Subcutaneous adipose tissue (tissue), 4 donors: ENCODE results near the gene KCNIP4. TPM values are rescaled to one million over a fixed set of nuclear protein-coding genes. Genes with fewer than 3 reads are reported as not detected.

ENCODE experiments used
- total RNA-seq, 4 donors: library from RNA; depleted of rRNA; stranded (reverse); fragments of >200 nt; gene quantifications; one replicate each; pipeline ENCODE4 v1.1.0, GENCODE V29; 2016
- TF ChIP-seq, protein P1 (sequence below): fragments of 450-650 bp; IDR thresholded peaks from one replicate; pipeline ENCODE4 v1.5.1; 2016; ENCODE audit warnings: low read depth, mild to moderate bottlenecking, control low read depth, antibody characterized with exemption, moderate library complexity

The KCNIP4 gene
- total RNA-seq, 4 donors from 2014 or later = 0.34 TPM; not detected in 3

- TF ChIP-seq, protein P1, sequence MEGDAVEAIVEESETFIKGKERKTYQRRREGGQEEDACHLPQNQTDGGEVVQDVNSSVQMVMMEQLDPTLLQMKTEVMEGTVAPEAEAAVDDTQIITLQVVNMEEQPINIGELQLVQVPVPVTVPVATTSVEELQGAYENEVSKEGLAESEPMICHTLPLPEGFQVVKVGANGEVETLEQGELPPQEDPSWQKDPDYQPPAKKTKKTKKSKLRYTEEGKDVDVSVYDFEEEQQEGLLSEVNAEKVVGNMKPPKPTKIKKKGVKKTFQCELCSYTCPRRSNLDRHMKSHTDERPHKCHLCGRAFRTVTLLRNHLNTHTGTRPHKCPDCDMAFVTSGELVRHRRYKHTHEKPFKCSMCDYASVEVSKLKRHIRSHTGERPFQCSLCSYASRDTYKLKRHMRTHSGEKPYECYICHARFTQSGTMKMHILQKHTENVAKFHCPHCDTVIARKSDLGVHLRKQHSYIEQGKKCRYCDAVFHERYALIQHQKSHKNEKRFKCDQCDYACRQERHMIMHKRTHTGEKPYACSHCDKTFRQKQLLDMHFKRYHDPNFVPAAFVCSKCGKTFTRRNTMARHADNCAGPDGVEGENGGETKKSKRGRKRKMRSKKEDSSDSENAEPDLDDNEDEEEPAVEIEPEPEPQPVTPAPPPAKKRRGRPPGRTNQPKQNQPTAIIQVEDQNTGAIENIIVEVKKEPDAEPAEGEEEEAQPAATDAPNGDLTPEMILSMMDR = no peak
These were observed 30.6 kb upstream of the KCNIP4 start for GRCh38 chr4:21979196-21979595.

GRCh38 chr4:21976166-21976565, 27.6 kb upstream of the KCNIP4 start:
- TF ChIP-seq, protein P1 = no peak

DNA sequence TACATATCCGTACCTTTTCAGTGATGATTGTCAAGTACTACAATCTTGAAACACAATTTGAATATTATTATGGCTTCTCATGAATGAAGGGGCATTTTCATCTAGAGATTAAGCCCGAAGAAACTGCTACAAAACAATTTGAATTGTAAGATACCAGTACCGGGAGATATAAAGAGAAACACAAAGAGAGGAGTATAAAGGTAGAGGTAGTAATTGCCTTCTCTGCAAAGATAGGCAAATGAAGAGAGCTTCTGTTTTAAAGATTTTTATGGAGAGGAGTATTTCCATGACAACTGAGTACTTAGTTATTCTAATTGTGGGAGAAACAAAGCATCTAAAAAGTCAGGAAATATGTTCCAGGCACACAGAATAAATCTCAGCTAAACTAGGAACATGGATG, 25.3 kb upstream of the KCNIP4 start:
- TF ChIP-seq, protein P1 = no peak

- TF ChIP-seq, protein P1 = no peak
These were observed 16.3 kb upstream of the KCNIP4 start for GRCh38 chr4:21964762-21965319.

- TF ChIP-seq, protein P1 = no peak
These were observed 14.1 kb upstream of the KCNIP4 start for GRCh38 chr4:21962691-21963090.

GRCh38 chr4:21960793-21961192, 12.2 kb upstream of the KCNIP4 start:
- TF ChIP-seq, protein P1 = no peak

- TF ChIP-seq, protein P1 = no peak
These were observed 6.3 kb upstream of the KCNIP4 start for GRCh38 chr4:21954916-21955315.
